Sigmoid colon (tissue), 4 donors: ENCODE results near the gene PTH1R.

Experiments used
- EP300 ChIP-seq, 4 donors: sonication (generic); formaldehyde crosslinking; IDR thresholded peaks; one replicate each; pipeline ENCODE4 v1.6.1; 2017; ENCODE audit warnings: antibody characterized with exemption in 4 of 4
- POLR2A ChIP-seq, 2 donors: fragments of 450-650 bp; IDR thresholded peaks; one replicate each; pipeline ENCODE4 v1.6.1; 2016; ENCODE audit warnings: antibody characterized with exemption in 2 of 2, mild to moderate bottlenecking in 2 of 2, moderate library complexity in 2 of 2
- POLR2AphosphoS5 ChIP-seq, 4 donors: sonication (generic); formaldehyde crosslinking; IDR thresholded peaks; one replicate each; pipeline ENCODE4 v1.6.1; 2017; ENCODE audit warnings: antibody characterized with exemption in 4 of 4
- TF ChIP-seq, protein P1 (sequence below), 4 experiments: fragments of 450-650 bp in 3 of 4; fragments of 200-600 bp in 1 of 4; IDR thresholded peaks; one replicate each; pipeline ENCODE4 v1.5.1; 2016 to 2019; ENCODE audit warnings: antibody characterized with exemption in 4 of 4, mild to moderate bottlenecking in 3 of 4, moderate library complexity in 2 of 4

DNA sequence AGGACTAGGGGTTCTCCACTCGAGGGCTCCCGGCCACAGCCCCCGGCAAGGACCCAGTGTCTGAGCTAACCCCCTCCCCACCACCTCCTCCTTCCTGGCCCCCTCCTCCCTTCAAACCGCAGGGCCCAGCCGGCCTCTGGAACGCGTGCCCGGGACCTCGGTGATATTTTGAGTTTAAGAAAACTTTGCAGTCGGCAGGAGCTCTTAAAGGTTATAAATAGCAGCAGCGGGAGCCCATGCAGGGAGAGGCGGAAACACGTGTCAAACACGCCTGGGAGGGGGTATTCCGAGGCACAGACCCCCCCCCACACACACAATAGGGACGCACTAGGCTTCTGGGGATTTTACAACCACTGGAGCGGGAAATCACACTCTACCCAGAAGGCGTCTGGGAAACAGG is 3.1 kb upstream of the PTH1R start:
- TF ChIP-seq, protein P1, sequence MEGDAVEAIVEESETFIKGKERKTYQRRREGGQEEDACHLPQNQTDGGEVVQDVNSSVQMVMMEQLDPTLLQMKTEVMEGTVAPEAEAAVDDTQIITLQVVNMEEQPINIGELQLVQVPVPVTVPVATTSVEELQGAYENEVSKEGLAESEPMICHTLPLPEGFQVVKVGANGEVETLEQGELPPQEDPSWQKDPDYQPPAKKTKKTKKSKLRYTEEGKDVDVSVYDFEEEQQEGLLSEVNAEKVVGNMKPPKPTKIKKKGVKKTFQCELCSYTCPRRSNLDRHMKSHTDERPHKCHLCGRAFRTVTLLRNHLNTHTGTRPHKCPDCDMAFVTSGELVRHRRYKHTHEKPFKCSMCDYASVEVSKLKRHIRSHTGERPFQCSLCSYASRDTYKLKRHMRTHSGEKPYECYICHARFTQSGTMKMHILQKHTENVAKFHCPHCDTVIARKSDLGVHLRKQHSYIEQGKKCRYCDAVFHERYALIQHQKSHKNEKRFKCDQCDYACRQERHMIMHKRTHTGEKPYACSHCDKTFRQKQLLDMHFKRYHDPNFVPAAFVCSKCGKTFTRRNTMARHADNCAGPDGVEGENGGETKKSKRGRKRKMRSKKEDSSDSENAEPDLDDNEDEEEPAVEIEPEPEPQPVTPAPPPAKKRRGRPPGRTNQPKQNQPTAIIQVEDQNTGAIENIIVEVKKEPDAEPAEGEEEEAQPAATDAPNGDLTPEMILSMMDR (IDR thresholded peaks at IDR 0.05): no peak
- TF ChIP-seq POLR2A (IDR thresholded peaks at IDR 0.05): no peak
- TF ChIP-seq EP300 (IDR thresholded peaks at IDR 0.05): no peak
- no peak for TF ChIP-seq POLR2AphosphoS5 (IDR thresholded peaks at IDR 0.05)
